Endothelial cell of umbilical vein (primary cell): ENCODE data around the gene TMPRSS7. TPM values are rescaled to one million over a fixed set of nuclear protein-coding genes. Genes with fewer than 3 reads are reported as not detected.
A peak's percentile ranks its signal among the peaks of the same experiment; 100 is the strongest.

ENCODE experiments used
- BruUV-seq: library from RNA; stranded (reverse); fragments of 400-500 nt; replicated peaks from 2 replicates; lab custom pipeline; 2021; lab: Mats Ljungman, UMichigan
- CTCF ChIA-PET: fragments of 300-600, 350-600 bp; sonication (Branson Sonifier 250); formaldehyde crosslinking; loops from one replicate; lab custom pipeline; 2021; ENCODE audit warnings: antibody characterized with exemption, inconsistent platforms; lab: Charles Lee
- POLR2A ChIA-PET: fragments of 300-600, 350-600 bp; sonication (Branson Sonifier 250); formaldehyde crosslinking; loops from one replicate; lab custom pipeline; 2021; ENCODE audit warnings: antibody characterized with exemption, inconsistent platforms; lab: Charles Lee
- DNase-seq: peaks from one replicate; pipeline ENCODE4 v3.0.0-alpha.2; 2011; ENCODE audit warnings: low read depth, low spot score
- FAIRE-seq: peaks from 2 replicates; lab custom pipeline; 2011; peaks lifted over from hg19 to GRCh38; lab: Jason Lieb, UNC
- H2AFZ ChIP-seq: 2 replicates; pipeline ENCODE4 v1.6.0; 2012; ENCODE audit warnings: low read depth, low read length, control low read depth, inconsistent platforms
- H3K27ac ChIP-seq: 2 replicates; pipeline ENCODE4 v1.5.1; 2011; ENCODE audit warnings: low read depth, mild to moderate bottlenecking, control low read depth, low read length, moderate library complexity; ENCODE audit not compliant: insufficient read depth
- H3K27me3 ChIP-seq, 2 experiments: 2 replicates each; pipeline versions ENCODE4 v1.6.0 to v1.6.1; 2011; ENCODE audit warnings: low read length in 2 of 2, mixed read lengths in 1 of 2; ENCODE audit not compliant: control insufficient read depth in 2 of 2, insufficient read depth in 2 of 2
- H3K36me3 ChIP-seq, 2 experiments: 2 replicates in 1 of 2; 3 replicates in 1 of 2; pipeline ENCODE4 v1.5.1; 2011; ENCODE audit warnings: low read length in 2 of 2, mild to moderate bottlenecking in 1 of 2, moderate library complexity in 1 of 2; ENCODE audit not compliant: control insufficient read depth in 2 of 2, insufficient read depth in 2 of 2; ENCODE audit errors: extremely low read depth in 1 of 2
- H3K4me1 ChIP-seq: 3 replicates; pipeline ENCODE4 v1.5.1; 2011; ENCODE audit warnings: mild to moderate bottlenecking, low read length; ENCODE audit not compliant: control insufficient read depth, insufficient read depth; ENCODE audit errors: extremely low read depth
- H3K4me2 ChIP-seq: 2 replicates; pipeline ENCODE4 v1.6.1; 2011; ENCODE audit warnings: low read length, control low read depth, mixed read lengths; ENCODE audit not compliant: insufficient read depth
- H3K4me3 ChIP-seq, 3 experiments: fragments of 200-600 bp in 1 of 3; sonication (generic), shearing (Covaris generic) in 1 of 3; replicated peaks in 1 of 3; 2 replicates each; pipeline ENCODE4 v1.5.1; 2011 to 2016; ENCODE audit warnings: control low read depth in 3 of 3, low read length in 3 of 3, mild to moderate bottlenecking in 2 of 3, inconsistent platforms in 1 of 3, low read depth in 1 of 3, moderate library complexity in 1 of 3; ENCODE audit not compliant: insufficient read depth in 1 of 3
- H3K79me2 ChIP-seq: 2 replicates; pipeline ENCODE4 v1.6.0; 2012; ENCODE audit warnings: low read length, inconsistent platforms; ENCODE audit not compliant: control insufficient read depth, insufficient read depth
- H3K9ac ChIP-seq: replicated peaks from 2 replicates; pipeline ENCODE3; 2011; ENCODE audit warnings: low read length, control low read depth; ENCODE audit not compliant: insufficient read depth; ENCODE audit errors: extremely low read depth
- H3K9me1 ChIP-seq: replicated peaks from 3 replicates; pipeline ENCODE4 v1.6.0; 2011; ENCODE audit warnings: mild to moderate bottlenecking, low read length; ENCODE audit not compliant: control insufficient read depth, insufficient read depth; ENCODE audit errors: extremely low read depth
- H3K9me3 ChIP-seq: replicated peaks from 2 replicates; pipeline ENCODE4 v1.5.1; 2012; ENCODE audit warnings: low read length, inconsistent platforms; ENCODE audit not compliant: control insufficient read depth, insufficient read depth
- H4K20me1 ChIP-seq: replicated peaks from 2 replicates; pipeline ENCODE3; 2011; ENCODE audit warnings: mild to moderate bottlenecking, low read length; ENCODE audit not compliant: control insufficient read depth, insufficient read depth; ENCODE audit errors: extremely low read depth
- CTCF ChIP-seq, 2 donors: IDR thresholded peaks; 1 replicate in 1 of 2; 2 replicates in 1 of 2; pipeline ENCODE4 v1.5.1; 2011; ENCODE audit warnings: low read length in 2 of 2, mild to moderate bottlenecking in 2 of 2, moderate library complexity in 2 of 2, control low read depth in 1 of 2, inconsistent platforms in 1 of 2, low read depth in 1 of 2; ENCODE audit not compliant: insufficient read depth in 1 of 2; ENCODE audit errors: extremely low read depth in 1 of 2
- GATA2 ChIP-seq: IDR thresholded peaks from 2 replicates; pipeline ENCODE4 v1.7.0; 2011; ENCODE audit warnings: low read depth, mild to moderate bottlenecking, moderate library complexity, mixed read lengths, low read length; ENCODE audit not compliant: insufficient read length, insufficient read depth
- dilution Hi-C: fragments of 300-500 bp; cut with MboI; formaldehyde crosslinking; loops from one replicate; pipeline ENCODE4 v1.15.0; 2019; ENCODE audit warnings: low sequenced_read_pairs; ENCODE audit not compliant: extremely low pct_ligation_motif_present
- intact Hi-C: fragments of 100-400 bp; cut with micrococcal nuclease; formaldehyde crosslinking; loops from one replicate; pipeline ENCODE4 v1.10.0; 2022
- polyA plus RNA-seq, 4 experiments: library from polyadenylated mRNA; depleted of rRNA in 3 of 4; stranded (reverse) in 3 of 4; unstranded in 1 of 4; fragments of >200 nt; gene quantifications; 2 replicates each; pipeline versions ENCODE4 v1.2.1 to v1.2.3, GENCODE V29; 2011 to 2012; ENCODE audit warnings: missing spikeins in 1 of 4
- total RNA-seq: library from RNA; stranded (reverse); gene quantifications from 2 replicates; pipeline ENCODE4 v1.2.3, GENCODE V29; 2021
- TF ChIP-seq, protein P1 (sequence below): IDR thresholded peaks from 2 replicates; pipeline ENCODE4 v1.6.1; 2011; ENCODE audit not compliant: insufficient read depth, insufficient read length

The TMPRSS7 gene
- total and polyA plus RNA-seq, 2 donors (not counting 3 experiments of a cell fraction or from before 2014, with no cell fraction given) = not detected

DNA sequence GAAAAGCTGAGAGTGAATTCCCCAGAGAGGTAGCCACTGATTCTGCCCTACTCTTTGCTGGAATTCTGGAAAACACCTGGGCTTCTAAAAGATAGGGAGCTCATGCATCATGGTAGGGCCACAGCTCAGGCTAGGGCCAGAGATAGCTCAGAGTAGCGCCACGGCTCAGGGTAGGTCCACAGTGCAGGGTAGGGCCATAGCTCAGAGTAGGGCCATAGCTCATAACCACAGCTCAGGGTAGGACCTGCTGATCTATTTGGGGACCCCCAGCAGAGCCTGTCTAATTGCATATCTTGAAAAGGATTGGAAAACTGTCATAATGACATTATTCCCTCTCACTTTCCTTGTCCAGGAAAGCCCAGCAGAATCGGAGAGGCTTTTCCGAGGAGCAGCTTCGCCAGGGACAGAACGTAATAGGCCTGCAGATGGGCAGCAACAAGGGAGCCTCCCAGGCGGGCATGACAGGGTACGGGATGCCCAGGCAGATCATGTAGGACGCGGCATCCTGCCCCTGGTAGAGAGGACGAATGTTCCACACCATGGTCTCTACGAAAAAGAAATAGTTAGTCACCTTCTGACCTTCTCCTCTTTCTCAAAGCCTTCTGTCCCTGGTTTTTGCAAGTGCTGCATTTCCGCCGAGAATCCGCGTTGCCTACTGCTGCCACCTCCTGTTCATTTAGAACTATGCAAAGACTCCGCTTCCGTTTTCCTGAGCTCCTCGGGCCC is 21.3 kb upstream of the TMPRSS7 start:
- dilution Hi-C loops (no loop called here), intact Hi-C loops (loop anchor here (1.0 kb wide), 5 partner anchors 24 to 344 kb away; no protein-coding TSS in a partner anchor)
- no peak overlapping the region for H3K4me3 ChIP-seq
- no peak overlapping the region for H3K4me2 ChIP-seq
- no peaks in the 10 kb centered on the region for H3K4me1 ChIP-seq
- CTCF ChIA-PET = interaction anchor here (0.6 to 8.2 kb wide), 61 partner anchors 10 to 435 kb away, joined by 3 to 291 read pairs (median 5); partner anchors contain the start of genes ABHD10, PHLDB2, SLC9C1 and TAGLN3
- peak; percentile 70 for DNase-seq
- no peaks in the 10 kb centered on the region for H4K20me1 ChIP-seq
- peak; percentile 72 for FAIRE-seq
- peak overlapping the region; percentile 75 for H2AFZ ChIP-seq
- no TSS peak for BruUV-seq
- H3K79me2 ChIP-seq = no peaks in the 10 kb centered on the region
- H3K9me1 ChIP-seq = peaks cover 5% of the 10 kb centered on the region
- no peaks in the 10 kb centered on the region for H3K27me3 ChIP-seq
- TF ChIP-seq GATA2 (no peak), CTCF (IDR thresholded peaks at IDR 0.05; ENCODE audit: extremely low read depth in 1 of 2, insufficient read depth in 1 of 2, low read depth in 1 of 2, low read length in 2 of 2) (peak; percentile 64 to 69)
- TF ChIP-seq, protein P1, sequence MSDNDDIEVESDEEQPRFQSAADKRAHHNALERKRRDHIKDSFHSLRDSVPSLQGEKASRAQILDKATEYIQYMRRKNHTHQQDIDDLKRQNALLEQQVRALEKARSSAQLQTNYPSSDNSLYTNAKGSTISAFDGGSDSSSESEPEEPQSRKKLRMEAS = no peak
- no peaks in the 10 kb centered on the region for H3K9me3 ChIP-seq
- H3K27ac ChIP-seq = no peak overlapping the region
- H3K36me3 ChIP-seq = no peaks in the 10 kb centered on the region
- no peak overlapping the region for H3K9ac ChIP-seq
- POLR2A ChIA-PET = interaction anchor here (0.6 to 0.9 kb wide), 2 partner anchors 46 to 296 kb away, joined by 3 read pairs; no protein-coding TSS in a partner anchor
